ENCODE results near the gene MSN. TPM values are rescaled to one million over a fixed set of nuclear protein-coding genes. Genes with fewer than 3 reads are reported as not detected.
"Not testable (repeated sequence)": the region's sequence is repeated elsewhere in the genome, so short reads cannot be mapped to it uniquely, and the experiment has no call there.

The MSN gene
- total RNA-seq, 1 experiment from 2014 or later, result 361 TPM

DNA sequence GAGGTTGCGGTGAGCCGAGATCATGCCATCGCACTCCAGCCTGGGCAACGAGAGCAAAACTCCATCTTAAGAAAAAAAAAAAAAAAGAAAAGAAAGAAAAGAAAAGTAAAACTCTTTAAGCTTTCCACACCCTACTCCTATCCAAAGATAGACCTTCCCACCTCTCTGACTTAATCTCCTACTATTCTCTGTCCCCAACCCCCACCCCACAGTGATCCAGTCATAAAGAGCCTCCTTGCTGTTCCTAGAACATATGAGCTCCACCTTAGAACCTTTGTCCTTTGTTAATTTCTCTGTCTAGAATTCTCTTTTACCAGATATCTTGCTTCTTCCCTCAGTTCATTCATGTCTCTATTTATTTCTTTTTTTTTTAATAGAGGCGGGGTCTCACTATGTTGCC is 30.1 kb upstream of the MSN start:
- Histone ChIP-seq H3K9me2 (replicated peaks; ENCODE audit: insufficient read depth, low read length) (no peaks in the 10 kb centered on the region), H3K79me2 (ENCODE audit: low read length) (no peaks in the 10 kb centered on the region), H3K4me2 (ENCODE audit: low read depth, low read length, poor library complexity, severe bottlenecking) (no peak overlapping the region)

DNA sequence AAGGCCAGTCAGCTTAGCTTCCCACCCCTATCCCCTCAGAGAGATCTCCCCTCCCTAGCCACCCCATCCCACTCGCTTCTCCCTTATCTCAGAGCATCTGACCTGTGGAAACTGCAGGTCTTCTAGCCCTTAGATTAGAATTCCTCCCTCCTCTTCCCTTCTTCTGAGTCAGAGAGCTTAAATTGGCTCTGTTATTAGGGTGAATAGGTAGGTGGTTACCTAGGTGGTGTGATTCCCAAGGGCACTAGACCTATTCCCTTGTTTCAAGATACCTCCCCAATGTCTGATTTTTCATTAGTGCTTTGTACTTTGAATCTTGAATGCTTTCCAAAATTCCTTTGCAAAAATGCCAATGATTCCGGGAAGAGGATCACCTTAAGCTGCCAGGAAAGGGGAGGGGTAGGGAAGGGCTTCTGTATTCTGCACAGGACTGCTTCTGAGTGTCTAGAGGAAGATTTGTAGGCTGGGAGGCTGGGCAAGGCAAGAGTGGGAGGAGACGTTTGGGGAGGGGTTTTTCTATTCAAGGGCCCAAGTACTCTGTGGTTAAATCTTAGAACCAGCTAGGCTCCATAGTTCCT is 24.5 kb upstream of the MSN start:
- H3K36me3 ChIP-seq (ENCODE audit: insufficient read depth, low read length), result no peaks in the 10 kb centered on the region
- H3K9me3 ChIP-seq (ENCODE audit: low read length), result no peaks in the 10 kb centered on the region
- no peaks in the 10 kb centered on the region for H3K27me3 ChIP-seq (ENCODE audit: low read length)
- no peak for DNase-seq
- no peaks in the 10 kb centered on the region for H3K79me2 ChIP-seq (ENCODE audit: low read length)
- no peak overlapping the region for H3K9ac ChIP-seq (ENCODE audit: low read length)
- no peak overlapping the region for H3K4me3 ChIP-seq (ENCODE audit: low read length)
- no peak overlapping the region for H3K4me2 ChIP-seq (ENCODE audit: low read depth, low read length, poor library complexity, severe bottlenecking)
- no peaks in the 10 kb centered on the region for H3K4me1 ChIP-seq (ENCODE audit: low read length)
- no peaks in the 10 kb centered on the region for H3K9me2 ChIP-seq (replicated peaks; ENCODE audit: insufficient read depth, low read length)
- no peak overlapping the region for H3K27ac ChIP-seq (ENCODE audit: low read length)
- no peak overlapping the region for H2AFZ ChIP-seq (ENCODE audit: low read length)
- H4K20me1 ChIP-seq (ENCODE audit: insufficient read depth, low read depth, low read length), result no peaks in the 10 kb centered on the region

More for the DNA sequence above, 30.1 kb upstream of the MSN start:
- Histone ChIP-seq H2AFZ (ENCODE audit: low read length) (no peak overlapping the region), H3K9me3 (ENCODE audit: low read length) (no peaks in the 10 kb centered on the region), H3K36me3 (ENCODE audit: insufficient read depth, low read length) (no peaks in the 10 kb centered on the region), H4K20me1 (ENCODE audit: insufficient read depth, low read depth, low read length) (no peaks in the 10 kb centered on the region), H3K27me3 (ENCODE audit: low read length) (no peaks in the 10 kb centered on the region), H3K27ac (ENCODE audit: low read length) (no peak overlapping the region), H3K9ac (ENCODE audit: low read length) (no peak overlapping the region), H3K4me3 (ENCODE audit: low read length) (no peak overlapping the region), H3K4me1 (ENCODE audit: low read length) (no peaks in the 10 kb centered on the region)
- DNase-seq, result no peak

DNA sequence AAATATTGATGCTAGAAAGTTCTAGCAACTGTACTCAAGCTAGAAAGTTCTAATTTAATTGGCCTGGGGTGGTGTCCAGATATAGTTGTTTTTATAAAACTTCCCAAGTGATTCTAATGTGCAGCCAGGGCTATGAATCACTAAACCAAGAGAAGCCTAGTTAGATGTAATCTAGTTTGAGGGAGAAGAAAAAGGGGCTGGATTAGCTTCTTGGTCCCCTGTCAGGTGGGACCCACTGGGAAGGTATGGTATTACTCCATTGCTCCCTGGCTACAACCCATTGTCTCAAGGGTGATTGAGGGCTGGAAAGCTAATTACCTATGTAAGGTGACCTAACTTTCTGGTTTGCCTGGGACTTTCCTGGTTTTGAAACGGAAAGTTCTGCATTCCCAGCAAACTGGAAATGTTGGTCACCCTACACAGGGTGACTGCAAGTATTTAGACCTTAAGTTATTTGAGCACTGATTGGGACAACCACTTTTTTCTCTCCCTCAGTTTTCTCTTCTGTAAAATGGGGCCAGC is 23.9 kb upstream of the MSN start:
- H3K36me3 ChIP-seq (ENCODE audit: insufficient read depth, low read length), result no peaks in the 10 kb centered on the region
- DNase-seq, result no peak
- H3K27ac ChIP-seq (ENCODE audit: low read length), result no peak overlapping the region
- no peaks in the 10 kb centered on the region for H3K9me3 ChIP-seq (ENCODE audit: low read length)
- H2AFZ ChIP-seq (ENCODE audit: low read length), result no peak overlapping the region
- H3K27me3 ChIP-seq (ENCODE audit: low read length), result no peaks in the 10 kb centered on the region
- H3K4me3 ChIP-seq (ENCODE audit: low read length), result no peak overlapping the region
- no peaks in the 10 kb centered on the region for H4K20me1 ChIP-seq (ENCODE audit: insufficient read depth, low read depth, low read length)
- no peak overlapping the region for H3K9ac ChIP-seq (ENCODE audit: low read length)
- H3K4me1 ChIP-seq (ENCODE audit: low read length), result no peaks in the 10 kb centered on the region
- no peaks in the 10 kb centered on the region for H3K9me2 ChIP-seq (replicated peaks; ENCODE audit: insufficient read depth, low read length)
- no peak overlapping the region for H3K4me2 ChIP-seq (ENCODE audit: low read depth, low read length, poor library complexity, severe bottlenecking)
- H3K79me2 ChIP-seq (ENCODE audit: low read length), result no peaks in the 10 kb centered on the region

DNA sequence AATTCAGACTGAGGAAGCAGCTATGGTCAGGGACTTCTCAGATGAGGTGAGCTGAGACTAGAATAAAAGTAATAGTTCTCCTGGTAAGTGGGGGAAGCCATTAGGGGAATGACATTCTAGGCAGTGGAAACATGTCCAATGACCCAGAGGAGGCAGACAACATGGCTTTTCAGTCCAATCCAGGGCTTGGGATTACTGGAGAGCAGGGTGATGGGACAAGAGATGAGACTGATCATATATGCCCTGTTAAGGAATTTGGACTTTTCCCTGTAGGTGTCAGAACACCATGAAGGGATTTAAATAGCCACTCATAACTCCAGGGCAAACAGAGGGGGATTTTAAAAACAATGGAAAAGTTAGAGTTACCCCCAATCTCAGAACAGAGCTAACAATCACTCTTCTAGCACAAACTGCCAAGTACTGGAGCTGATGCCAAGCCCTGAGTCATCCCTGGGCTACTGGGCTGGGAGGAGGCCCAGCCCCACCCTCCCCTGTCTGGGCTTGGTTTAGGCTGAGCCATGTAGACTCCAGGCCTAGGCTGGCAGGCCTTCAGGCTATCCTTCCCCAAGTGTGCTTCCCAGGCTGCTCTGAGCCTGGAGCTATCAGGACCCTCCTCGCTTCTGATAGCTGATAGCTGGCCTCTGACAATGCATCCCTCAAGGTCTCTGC is 22.7 kb upstream of the MSN start:
- no peak overlapping the region for H3K4me2 ChIP-seq (ENCODE audit: low read depth, low read length, poor library complexity, severe bottlenecking)
- no peaks in the 10 kb centered on the region for H3K27me3 ChIP-seq (ENCODE audit: low read length)
- no peak overlapping the region for H3K4me3 ChIP-seq (ENCODE audit: low read length)
- H2AFZ ChIP-seq (ENCODE audit: low read length), result no peak overlapping the region
- no peaks in the 10 kb centered on the region for H4K20me1 ChIP-seq (ENCODE audit: insufficient read depth, low read depth, low read length)
- no peak overlapping the region for H3K27ac ChIP-seq (ENCODE audit: low read length)
- H3K79me2 ChIP-seq (ENCODE audit: low read length), result no peaks in the 10 kb centered on the region
- H3K9me3 ChIP-seq (ENCODE audit: low read length), result no peaks in the 10 kb centered on the region
- H3K4me1 ChIP-seq (ENCODE audit: low read length), result no peaks in the 10 kb centered on the region
- no peaks in the 10 kb centered on the region for H3K36me3 ChIP-seq (ENCODE audit: insufficient read depth, low read length)
- no peak overlapping the region for H3K9ac ChIP-seq (ENCODE audit: low read length)
- H3K9me2 ChIP-seq (replicated peaks; ENCODE audit: insufficient read depth, low read length), result no peaks in the 10 kb centered on the region
- DNase-seq, result no peak

DNA sequence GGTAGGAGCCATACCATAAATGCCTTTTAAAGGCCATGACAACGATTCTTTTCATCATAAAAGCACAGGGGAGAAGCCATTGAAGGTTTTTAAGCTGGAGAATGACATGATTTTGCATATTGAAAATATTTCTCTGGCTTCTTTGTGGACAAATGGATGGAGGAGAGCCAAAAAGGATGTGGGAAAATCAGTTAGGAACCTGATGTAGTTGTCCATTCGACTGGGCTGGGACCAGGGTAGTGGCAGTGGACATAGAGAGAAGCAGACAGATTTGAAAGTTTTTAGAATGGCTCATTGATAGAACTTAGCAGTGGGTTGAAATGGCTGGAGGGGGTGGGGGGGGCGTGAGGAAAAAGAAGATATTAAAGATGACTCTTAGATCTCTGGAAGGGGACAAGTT is 19.7 kb upstream of the MSN start:
- no peaks in the 10 kb centered on the region for H3K36me3 ChIP-seq (ENCODE audit: insufficient read depth, low read length)
- no peak for DNase-seq
- H3K9me3 ChIP-seq (ENCODE audit: low read length), result no peaks in the 10 kb centered on the region
- no peaks in the 10 kb centered on the region for H3K9me2 ChIP-seq (replicated peaks; ENCODE audit: insufficient read depth, low read length)
- no peaks in the 10 kb centered on the region for H3K27me3 ChIP-seq (ENCODE audit: low read length)
- H4K20me1 ChIP-seq (ENCODE audit: insufficient read depth, low read depth, low read length), result no peaks in the 10 kb centered on the region
- no peaks in the 10 kb centered on the region for H3K4me1 ChIP-seq (ENCODE audit: low read length)
- H3K9ac ChIP-seq (ENCODE audit: low read length), result no peak overlapping the region
- no peak overlapping the region for H3K27ac ChIP-seq (ENCODE audit: low read length)
- no peak overlapping the region for H3K4me3 ChIP-seq (ENCODE audit: low read length)
- no peak overlapping the region for H3K4me2 ChIP-seq (ENCODE audit: low read depth, low read length, poor library complexity, severe bottlenecking)
- no peak overlapping the region for H2AFZ ChIP-seq (ENCODE audit: low read length)
- H3K79me2 ChIP-seq (ENCODE audit: low read length), result no peaks in the 10 kb centered on the region

DNA sequence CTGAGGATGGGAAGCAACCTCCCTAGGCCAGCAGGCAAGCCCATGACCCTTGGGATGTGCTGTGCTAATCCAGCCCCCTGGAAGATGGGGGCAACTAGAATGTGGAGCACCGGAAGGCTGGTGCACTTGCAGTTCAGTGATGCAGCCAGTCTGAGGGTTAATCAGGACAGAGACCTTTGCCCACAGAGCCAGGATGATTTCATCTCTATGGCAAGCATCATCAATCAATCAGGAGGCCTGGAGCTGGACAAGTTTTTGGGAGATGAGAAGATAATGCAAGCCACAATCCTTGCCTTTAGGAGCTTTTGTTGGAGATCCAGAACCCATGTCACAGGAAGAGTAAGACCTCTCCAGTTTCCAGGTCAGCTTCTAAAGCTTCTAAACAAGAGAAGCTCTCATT is 15.4 kb upstream of the MSN start:
- no peak for DNase-seq
- Histone ChIP-seq H3K27me3 (ENCODE audit: low read length) (no peaks in the 10 kb centered on the region), H2AFZ (ENCODE audit: low read length) (no peak overlapping the region)

DNA sequence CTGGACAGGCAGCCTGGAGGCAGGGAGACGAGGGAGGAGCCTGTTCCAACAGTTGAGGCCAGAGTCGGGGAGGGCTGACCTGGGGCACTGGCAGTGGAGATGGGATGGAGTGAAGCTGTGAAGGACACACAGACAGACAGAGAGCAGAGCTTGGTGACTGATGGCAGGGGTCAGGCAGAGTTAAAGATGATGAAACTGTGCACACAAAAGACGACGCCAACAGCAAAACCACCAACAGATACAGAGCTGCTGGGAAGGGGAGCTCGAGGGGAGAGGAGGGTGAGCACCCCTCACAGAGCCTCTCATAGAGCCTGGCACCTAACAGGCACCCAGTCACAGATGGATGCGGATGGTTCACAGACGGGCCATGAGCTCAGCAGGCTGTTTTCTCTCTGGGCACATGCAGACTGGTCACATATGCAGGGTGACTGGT is 10.4 kb upstream of the MSN start:
- DNase-seq; H3K4me2 ChIP-seq (ENCODE audit: low read depth, low read length, poor library complexity, severe bottlenecking); H3K4me1 ChIP-seq (ENCODE audit: low read length); H2AFZ ChIP-seq (ENCODE audit: low read length); H3K9ac ChIP-seq (ENCODE audit: low read length); H4K20me1 ChIP-seq (ENCODE audit: insufficient read depth, low read depth, low read length); H3K79me2 ChIP-seq (ENCODE audit: low read length); H3K4me3 ChIP-seq (ENCODE audit: low read length); H3K9me2 ChIP-seq (replicated peaks; ENCODE audit: insufficient read depth, low read length); H3K9me3 ChIP-seq (ENCODE audit: low read length); H3K27me3 ChIP-seq (ENCODE audit: low read length); H3K27ac ChIP-seq (ENCODE audit: low read length); H3K36me3 ChIP-seq (ENCODE audit: insufficient read depth, low read length): not testable (repeated sequence)

More for the DNA sequence above, 15.4 kb upstream of the MSN start:
- Histone ChIP-seq H3K4me3 (ENCODE audit: low read length) (no peak overlapping the region), H3K9ac (ENCODE audit: low read length) (no peak overlapping the region), H3K9me2 (replicated peaks; ENCODE audit: insufficient read depth, low read length) (no peaks in the 10 kb centered on the region), H3K36me3 (ENCODE audit: insufficient read depth, low read length) (no peaks in the 10 kb centered on the region), H3K4me1 (ENCODE audit: low read length) (no peaks in the 10 kb centered on the region), H3K4me2 (ENCODE audit: low read depth, low read length, poor library complexity, severe bottlenecking) (no peak overlapping the region), H4K20me1 (ENCODE audit: insufficient read depth, low read depth, low read length) (no peaks in the 10 kb centered on the region), H3K79me2 (ENCODE audit: low read length) (no peaks in the 10 kb centered on the region), H3K9me3 (ENCODE audit: low read length) (no peaks in the 10 kb centered on the region), H3K27ac (ENCODE audit: low read length) (no peak overlapping the region)

DNA sequence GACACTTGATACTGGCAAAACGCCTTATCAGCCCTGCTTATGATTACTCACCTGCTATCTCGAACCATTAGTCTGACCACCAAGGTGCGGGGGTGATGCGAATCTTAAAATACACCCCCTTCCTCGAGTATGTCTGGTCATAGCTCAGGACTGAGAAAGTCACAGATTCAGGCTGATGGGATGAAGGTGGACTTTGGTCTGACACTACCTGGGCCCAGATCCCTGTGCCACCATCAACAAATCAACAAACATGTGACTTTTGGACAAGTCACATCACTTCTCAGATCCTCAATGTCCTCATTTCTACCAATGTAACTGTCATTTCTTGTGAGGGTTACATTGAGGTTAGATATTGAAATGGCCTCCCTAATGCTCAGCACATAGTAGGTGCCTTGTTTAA is 9.8 kb upstream of the MSN start:
- Histone ChIP-seq H2AFZ (ENCODE audit: low read length) (no peak overlapping the region), H3K4me3 (ENCODE audit: low read length) (no peak overlapping the region), H3K9me2 (replicated peaks; ENCODE audit: insufficient read depth, low read length) (no peaks in the 10 kb centered on the region), H3K4me1 (ENCODE audit: low read length) (no peaks in the 10 kb centered on the region), H3K4me2 (ENCODE audit: low read depth, low read length, poor library complexity, severe bottlenecking) (no peak overlapping the region), H4K20me1 (ENCODE audit: insufficient read depth, low read depth, low read length) (no peaks in the 10 kb centered on the region), H3K79me2 (ENCODE audit: low read length) (no peaks in the 10 kb centered on the region), H3K27ac (ENCODE audit: low read length) (no peak overlapping the region), H3K9ac (ENCODE audit: low read length) (no peak overlapping the region), H3K9me3 (ENCODE audit: low read length) (no peaks in the 10 kb centered on the region), H3K27me3 (ENCODE audit: low read length) (no peaks in the 10 kb centered on the region), H3K36me3 (ENCODE audit: insufficient read depth, low read length) (no peaks in the 10 kb centered on the region)
- no peak for DNase-seq
